HG02798 (cell line): Measurements from ENCODE around the gene C4orf50.
"Not testable (repeated sequence)": the region's sequence is repeated elsewhere in the genome, so short reads cannot be mapped to it uniquely, and the experiment has no call there.

Experiments used
- ATAC-seq: cut with Tn5 transposase; IDR thresholded peaks from one replicate; pipeline ENCODE4 v1.9.1; 2021; ENCODE audit warnings: mild to moderate bottlenecking; ENCODE audit not compliant: unreplicated experiment, poor library complexity

The C4orf50 gene

DNA sequence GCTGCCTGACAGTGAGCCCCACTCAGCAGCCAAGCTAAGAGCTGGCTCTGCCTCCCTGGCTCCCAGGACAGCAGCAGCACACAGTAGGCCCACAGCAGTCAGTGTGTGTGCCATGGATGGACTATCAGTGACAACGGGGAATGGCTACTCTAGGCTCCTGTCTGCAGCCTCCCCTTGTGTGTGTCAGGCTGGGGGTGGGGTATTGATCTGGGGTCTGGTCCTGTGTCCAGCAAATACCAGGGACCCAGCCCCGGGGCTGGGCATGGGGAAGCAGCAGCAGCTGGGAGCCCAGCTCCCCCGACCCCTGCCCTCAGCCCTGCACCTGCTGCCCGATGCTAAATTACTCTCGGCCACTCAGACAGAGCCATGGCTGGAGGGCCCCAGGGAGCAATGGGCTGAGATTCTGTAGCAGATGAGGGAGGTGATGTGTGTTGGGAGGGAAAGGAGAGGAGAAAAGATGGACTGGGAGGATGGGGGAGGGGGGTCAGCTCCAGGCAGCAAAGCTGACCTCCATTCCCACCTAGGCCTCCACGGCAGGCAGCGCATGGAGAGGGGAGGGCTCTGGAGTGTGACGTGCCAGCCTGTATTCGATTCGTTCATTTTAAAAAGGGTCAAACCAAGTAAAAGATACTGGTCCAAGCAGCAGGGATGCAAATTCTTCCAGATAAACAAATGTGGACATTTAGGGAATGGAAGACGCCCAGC lies 64.0 kb downstream of the C4orf50 start:
- ATAC-seq: no peak

DNA sequence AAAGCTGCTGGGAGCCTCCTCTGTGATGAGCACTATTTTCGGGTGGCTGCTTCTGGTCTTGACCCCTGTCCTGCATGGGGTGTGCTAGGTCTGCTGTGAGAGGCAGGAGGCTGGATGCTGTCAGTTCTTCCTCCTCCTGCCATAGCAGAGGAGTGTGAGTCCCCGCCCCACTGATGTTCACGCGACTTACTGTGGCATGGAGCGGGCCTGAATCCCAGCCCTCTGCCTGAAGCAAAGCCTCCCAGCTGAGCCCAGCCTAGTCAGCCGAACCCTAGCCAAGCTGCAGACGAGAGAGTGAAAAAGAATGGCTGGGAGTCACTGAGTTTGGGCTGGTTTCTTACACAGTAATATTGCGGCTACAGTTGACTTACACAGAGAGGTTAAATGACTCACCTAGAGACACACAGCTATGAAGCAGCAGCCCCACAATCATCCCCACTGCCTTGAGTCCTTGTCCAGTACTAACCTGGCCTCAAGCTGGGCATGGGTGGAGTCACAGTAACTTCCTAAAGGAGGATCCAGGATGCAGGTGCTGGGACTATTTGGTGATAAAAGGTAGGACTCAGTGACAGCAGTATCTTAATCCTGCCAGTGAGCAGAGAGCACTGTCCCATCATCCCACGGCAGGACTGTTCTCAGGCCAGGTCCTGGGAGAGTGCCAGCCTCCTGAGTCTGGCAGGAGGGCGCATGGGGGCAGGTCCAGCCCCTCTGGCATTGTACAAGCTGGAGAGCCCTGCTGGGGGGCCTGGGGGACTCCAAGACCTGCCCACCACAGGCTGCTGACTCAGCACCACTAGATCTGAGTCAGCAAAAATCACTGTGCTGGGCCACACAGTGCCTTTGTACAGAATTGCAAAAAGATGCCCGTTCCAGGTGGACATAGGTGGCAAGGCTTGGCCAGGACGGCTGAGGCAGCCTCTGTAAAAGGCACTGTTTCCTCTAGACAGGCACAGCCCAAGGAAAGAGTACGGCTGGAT lies 65.0 kb downstream of the C4orf50 start:
- no peak for ATAC-seq

DNA sequence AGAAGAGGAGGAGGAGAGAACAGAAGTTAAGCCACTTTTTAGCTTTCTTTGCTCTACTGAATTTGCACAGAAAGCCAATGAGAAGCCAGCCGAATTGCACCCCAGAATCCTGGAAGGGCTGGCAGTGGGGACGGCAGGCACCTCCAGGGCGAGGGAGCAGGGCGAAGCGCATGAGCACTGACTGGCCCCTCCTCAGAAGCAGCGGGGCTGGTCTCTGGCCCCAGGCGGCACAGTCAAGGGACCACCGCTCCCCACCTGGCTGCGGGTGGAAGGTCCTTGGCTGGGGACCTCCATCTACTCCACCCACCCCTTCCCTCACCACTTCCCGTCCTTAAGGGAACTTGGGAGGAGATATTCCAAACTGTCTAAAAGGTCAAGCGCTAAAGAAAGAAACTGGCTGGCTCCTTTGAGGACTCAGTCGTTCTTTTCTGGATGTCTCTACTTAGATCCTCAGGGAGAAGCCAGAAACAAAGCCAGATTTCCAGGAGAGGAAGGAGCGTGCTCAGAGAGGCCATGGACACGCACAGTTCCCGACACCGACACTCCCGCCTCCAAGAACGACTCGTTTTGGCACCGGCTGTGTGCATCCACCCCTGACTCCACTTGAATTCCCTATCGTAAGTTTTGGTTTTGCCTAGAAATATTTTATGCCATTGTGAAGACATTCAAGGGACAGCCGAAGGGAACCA lies 65.8 kb downstream of the C4orf50 start:
- ATAC-seq: no peak

DNA sequence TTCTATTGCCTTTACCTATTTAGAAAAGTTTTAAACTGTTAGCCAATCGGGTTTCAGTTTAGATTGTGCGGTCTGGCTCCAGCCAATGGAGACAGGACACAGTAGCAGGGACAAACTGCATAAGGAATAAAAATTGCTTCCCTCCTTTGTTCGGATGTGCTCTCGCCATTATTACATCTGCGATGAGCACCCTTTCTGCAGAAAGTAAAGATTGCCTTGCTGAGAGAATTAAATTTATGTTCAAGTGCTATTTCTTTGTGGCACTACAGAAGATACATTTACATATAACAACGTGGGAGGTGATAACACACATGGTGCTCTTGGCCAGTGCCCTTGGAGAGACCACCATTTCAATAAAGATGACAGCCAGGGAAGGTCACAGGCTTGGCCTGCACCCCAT lies 71.6 kb downstream of the C4orf50 start:
- not testable (repeated sequence) for ATAC-seq

DNA sequence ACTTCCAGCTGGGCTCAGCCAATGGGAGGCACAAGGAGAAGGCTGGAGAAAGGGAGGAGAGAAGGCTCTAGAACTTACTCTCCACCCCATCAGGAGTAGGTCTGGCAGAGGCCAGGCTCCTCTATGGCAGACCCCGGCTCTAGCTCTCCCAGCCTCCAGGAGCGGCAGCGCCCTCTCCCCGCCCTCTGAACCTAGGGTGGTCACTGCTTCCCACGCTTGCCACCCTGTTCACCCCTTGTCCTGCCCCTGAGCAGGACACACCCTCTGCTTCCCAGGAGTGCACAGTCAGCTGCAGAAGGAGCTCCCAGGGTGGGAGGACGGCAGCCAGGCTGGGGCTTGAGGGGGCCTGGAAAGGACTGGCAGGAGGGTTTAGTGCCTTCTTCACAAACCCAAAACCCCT lies 72.3 kb downstream of the C4orf50 start:
- no peak for ATAC-seq

DNA sequence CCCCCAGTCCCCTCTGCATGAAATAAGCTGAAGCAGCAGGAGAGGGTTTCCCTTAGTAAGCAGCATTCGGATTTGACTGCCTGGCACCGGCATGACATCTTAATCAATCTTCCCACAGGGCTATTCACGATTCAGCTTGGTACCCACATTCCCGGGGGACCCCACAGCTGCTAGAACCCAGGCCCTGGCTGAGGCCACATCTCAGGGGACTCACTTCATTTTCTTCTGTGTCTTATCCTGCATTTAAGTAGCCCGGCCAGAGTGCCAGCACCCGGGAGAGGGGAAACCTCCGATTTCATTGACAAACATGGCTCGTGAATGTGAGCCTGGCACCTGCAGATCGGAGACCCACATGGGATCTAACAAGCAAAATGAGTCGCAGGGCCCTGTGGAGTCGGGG lies 73.1 kb downstream of the C4orf50 start:
- ATAC-seq: no peak

DNA sequence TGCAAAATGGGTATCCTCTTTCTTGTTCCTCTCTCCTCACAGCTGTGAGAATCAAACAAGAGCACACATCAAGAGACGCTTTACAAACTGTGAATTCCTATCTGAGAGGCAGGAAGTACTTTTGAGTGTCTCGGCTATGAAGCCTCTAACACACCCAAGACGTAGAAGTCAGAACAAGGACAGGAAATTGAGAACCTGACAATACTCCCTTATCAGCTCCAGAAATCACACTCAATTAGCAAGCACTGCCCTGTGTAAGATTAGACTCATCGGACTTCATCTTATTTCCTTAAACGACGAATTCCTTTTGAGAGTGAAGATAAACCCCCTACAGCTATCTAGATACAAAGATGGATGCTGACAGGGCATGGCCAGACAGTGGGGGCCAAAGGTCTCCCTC lies 74.7 kb downstream of the C4orf50 start:
- no peak for ATAC-seq

DNA sequence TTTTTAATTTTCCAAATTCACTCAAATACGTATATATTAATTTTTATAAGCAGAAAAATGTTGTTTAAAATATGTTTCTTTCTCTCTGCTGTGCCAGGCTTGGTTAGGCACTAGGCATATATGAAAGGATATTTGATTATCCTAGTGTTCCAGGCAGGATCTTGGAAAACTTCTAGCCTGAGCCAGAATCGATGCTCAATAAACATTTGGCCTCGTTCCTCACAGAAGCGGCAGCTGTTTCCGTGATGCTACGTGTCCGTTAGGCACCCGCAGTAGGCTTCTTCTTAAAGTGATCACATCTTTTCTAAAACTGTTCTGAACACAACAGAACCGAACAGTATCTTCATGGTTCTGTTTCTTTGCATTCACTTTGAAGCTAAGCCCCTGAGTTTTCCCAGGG lies 75.3 kb downstream of the C4orf50 start:
- ATAC-seq: no peak

DNA sequence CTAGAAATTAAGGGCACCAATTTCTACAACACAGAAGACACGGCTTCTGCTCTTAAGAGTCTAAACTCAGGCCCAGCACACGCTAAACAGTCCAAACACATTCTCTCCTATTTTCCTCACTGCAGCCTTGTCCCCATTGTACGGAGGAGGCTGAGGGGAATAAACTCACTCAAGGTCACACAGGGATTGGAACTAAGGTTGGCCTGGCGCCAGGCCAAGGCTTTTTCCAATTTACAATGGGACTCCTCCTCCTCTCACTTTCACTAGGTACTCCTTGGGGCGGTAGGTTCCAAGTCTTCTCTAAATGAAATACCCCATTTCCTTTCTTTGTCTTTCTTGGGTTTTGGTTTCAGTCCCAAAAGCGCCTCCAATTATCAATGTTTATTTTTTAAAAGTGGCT lies 76.6 kb downstream of the C4orf50 start:
- ATAC-seq: no peak

DNA sequence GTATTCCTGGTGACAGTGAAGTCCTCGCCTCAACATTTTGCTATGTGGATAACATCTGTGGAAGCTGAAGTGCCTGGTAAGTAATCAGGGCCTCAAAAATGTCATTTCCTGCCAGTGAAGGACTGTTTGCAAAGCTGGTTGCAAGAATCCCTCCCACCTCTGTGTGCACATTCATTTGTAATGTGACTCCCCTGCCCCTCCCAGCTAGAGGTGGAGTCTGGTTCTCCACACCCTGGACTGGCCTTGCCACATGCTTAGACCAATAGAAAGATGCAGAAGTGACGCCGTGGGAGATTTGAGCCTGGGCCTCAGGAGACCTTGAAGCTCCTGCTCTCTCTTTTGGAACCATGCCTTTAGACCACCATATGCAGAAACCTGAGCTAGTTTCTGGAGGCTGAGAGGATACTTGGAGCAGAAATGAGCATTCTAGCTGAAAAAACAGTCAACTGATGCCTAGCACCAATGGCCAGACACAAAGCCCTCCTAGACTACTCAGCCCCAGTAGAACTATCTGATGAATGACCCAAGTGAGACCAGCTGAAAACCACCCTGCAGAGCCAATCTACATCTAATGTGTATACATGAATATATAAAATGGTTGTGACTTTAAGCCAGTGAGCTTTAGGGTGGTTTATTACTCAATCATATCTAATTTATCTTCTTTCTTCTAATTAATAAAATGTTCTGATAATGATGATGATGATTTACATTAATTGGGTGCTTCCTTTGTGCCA lies 77.6 kb downstream of the C4orf50 start:
- ATAC-seq: no peak

DNA sequence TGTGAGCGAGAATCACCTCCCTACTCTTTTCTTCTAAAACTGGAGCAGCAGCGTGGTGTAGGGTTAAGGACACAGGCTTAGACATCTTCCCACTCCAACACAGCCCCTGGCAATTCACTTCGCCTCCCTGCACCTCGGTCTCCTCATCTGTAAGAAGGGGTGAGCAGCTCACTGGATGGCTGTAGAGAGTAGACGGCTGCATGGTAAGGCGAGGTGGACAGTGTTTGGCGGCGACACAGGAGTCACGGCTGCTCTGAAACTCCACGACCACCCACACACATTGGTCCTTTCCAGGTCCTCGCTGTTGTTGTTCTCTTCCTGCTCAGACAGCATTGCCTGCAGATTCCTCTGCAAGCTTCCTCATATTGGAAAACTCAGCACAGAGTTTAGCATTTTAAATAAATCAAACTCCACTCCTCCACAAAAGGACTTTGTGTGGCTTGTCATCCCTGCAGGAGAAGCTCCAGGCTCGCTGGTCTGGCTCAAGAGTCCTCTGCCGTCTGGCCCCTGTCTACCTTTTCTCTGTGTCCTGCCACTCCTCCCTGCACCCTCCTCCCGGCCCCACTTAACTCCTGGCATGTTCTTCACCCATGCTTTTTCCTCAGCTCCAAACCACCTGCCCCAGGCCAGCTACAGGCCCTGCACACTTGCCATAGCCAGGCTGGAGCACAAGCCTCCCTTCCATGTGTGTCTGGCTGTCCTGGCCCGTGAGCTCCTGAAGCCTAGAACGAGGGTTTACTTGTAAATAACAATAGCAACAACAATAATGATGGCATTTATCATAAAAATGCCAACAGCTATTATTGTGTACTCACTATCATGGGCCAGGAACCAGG lies 84.0 kb downstream of the C4orf50 start:
- ATAC-seq: no peak

DNA sequence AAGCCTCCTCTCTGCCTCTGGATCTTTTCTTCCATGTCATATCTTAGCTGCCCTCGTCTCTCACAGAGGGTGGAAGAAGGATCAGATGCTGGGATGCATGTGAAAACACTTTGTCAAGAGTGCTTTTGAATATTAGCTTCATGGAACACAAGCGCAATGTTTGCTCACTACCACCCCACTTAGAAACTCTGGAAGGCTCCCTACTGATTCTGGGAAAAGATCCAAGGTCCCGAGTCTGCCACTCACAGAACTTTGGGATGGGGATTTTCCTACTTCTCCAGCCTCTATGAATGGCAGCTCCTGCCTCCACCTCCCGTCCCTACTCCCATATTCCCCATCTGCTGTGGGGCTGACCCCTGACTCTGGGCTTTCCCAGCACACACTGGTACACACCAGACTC lies 85.1 kb downstream of the C4orf50 start:
- ATAC-seq: no peak

DNA sequence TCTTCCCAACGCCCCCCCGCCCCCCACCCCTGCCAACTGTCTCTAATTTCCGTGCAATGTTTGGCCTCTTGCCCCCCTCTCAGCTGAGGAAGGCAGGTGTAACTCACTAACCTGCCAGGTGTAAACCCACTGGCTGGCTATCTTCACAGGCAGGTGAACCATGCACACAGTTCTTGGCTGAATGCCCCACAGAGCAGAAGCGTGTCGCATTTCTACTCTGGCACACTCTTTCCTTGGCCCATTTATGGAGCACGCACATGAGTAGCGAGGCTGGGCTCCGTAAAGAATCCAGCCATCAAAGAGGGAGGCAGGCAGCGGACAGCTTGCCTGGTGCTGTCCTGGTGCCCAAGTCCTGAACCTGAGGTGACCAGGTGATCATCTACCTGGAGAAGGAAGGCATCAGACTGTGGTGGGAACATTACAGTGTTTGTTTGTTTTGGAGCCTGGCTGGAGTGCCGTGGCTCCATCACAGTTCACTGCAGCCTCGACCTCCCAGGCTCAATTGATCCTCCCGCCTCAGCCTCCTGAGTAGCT lies 86.1 kb downstream of the C4orf50 start:
- no peak for ATAC-seq

DNA sequence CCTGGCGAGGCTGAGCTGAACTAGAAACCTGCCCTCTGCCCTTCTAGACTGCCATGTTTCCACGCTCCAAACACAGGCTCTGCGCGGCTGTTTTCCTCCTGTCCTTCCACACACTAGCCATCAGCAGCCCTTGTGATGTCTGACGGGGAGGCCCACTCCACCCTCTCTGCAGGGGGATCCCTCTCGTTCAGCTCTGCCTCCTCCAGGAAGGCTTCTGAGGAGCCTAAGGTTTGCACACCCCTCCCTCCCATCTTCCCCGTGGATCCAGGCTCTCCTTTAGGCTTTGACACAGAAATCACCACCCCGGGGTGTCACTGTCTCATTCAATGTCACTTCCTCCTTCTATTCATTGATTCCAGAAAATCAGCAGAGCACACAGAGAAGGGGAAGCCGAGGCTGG lies 86.7 kb downstream of the C4orf50 start:
- ATAC-seq: no peak

DNA sequence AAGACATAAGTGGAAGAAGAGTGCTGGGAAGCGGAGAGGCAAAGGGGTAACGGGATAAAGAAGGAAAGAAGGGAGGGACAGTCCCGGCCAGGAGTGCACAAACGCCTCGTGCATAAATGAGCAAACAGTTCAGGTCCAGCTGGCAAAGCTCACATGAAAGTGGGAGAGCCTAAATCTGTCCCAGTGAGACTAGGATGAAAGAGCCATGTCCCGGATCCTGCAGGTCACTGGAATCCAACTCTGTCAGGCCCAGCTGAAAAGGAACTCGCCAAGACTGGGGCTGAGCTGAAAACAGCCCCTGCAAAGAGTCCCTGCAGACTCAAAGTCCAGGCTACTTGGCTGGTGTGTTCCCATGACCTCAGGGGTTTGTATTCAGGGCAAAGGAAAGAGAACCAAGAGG lies 87.4 kb downstream of the C4orf50 start:
- ATAC-seq: no peak

DNA sequence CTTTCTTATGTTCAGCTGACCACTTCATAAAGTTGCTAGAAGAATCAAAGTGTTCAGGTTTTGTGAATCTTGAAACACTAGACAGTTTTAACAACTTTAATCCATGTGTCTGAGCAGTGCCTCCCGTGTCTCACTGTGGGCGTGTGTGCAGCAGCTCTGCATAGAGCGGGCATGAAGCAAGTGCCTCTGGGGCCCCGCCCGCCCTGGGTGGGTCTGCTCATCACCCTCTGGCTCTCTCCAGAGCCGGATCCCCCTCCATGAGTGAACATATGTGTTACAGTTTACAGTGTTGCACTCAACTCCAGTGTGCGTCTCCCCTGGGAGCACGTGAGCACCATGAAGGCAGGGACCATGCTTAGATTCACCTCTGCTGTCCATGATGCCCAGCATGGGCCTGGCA lies 87.8 kb downstream of the C4orf50 start:
- ATAC-seq: no peak

DNA sequence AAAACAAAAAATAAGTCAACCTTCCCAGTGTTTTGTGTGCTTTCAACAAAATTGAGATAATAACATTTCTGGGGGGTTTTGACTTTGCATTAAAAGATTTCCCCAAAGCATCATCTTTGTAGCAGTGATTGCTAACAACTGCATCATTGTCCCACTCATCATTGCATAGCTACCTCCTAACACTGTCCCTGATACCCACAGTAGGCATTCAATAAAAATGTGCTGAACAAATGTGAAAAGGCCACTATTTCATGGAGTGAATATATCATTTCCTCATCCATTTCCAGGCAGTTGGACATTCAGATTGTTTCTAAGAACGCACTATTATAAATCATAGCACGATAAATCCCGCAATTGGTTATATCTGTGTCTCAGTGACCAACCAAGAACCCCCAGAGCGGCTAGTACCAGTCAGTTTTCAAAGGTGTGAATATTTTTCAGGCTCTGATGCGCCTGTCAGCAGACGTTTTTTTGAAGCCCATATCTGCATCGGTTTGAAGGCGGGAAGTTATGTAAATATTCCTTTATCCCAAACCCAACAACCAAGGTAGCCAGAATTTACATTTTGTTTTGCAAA lies 89.3 kb downstream of the C4orf50 start:
- no peak for ATAC-seq

DNA sequence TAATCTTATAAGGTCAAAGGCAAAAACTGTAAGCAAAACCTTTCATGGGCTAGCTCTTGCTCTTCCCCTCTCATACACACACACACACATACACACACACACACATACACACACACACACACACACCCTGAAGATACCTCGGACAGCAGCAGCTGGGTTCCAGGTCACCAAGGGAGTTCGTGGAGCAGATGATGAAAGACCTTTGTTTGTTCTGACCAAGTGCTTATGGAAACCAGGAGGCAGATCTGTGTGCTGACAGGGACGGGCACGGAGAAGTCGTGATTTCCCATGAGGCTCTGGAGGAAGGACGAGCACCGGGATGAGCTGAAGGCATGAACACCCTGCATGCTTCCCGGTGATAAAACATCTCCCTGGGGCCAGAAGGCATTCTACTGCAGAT lies 90.0 kb downstream of the C4orf50 start:
- no peak for ATAC-seq

DNA sequence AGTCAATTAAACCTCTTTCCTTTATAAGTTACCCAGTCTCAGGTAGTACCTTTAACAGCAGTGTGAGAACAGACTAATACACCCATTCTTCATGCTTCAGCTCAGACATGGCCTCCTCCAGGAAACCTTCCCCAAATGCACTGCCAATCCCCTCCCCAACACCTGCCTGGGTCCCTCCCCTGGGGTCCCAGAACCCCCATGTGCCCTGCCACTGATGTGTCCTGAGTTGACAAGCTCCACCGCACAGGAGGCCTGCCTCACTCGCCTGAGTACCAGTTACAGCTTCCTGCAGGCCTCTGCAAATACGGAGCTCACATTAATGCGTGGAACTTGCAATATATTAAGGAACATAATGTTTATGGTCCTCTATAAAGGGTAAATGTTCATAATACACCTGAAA lies 90.5 kb downstream of the C4orf50 start:
- no peak for ATAC-seq
